ENCODE data around the gene CAMSAP1. TPM values are rescaled to one million over a fixed set of nuclear protein-coding genes. Genes with fewer than 3 reads are reported as not detected.

CAMSAP1 gene
- total and polyA plus RNA-seq, 4 donors: 5.0 to 29.8 (median 15.1) TPM

DNA sequence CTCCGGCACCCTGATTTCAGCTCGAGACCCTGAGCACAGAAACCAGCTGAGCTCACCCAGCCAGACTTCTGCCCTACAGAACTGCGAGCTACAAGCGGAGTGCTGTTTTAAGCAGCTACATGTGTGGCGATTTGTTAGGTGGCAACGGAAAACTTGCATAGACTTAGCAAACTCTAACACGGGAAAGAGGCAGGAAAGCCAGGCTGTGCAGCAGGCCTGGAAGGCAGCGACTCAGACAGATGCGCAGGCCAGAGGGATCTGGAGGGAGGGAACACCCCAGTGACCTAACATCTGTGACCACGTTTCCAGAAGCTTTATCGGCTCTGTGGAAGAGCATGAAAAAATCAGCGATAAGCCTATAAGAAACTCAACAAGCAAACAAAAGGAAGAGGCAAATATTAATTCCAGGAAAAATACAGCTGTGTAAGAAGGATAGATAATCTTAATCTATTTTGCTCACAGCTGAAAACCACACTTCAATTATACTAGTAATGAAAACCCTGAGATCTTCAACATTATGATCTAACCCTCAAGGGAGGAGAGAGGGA, 42.9 kb upstream of the CAMSAP1 start:
- DNase-seq: no peak
- H3K36me3 ChIP-seq (ENCODE audit: control insufficient read depth in 4 of 4, insufficient read depth in 4 of 4, low read length in 4 of 4): peaks cover 16 to 58% (median 25%) of the 10 kb centered on the region in 4 donors
- H3K9me3 ChIP-seq (ENCODE audit: control insufficient read depth in 4 of 4, insufficient read depth in 3 of 4, low read length in 3 of 4): no peaks in the 10 kb centered on the region
- WGBS, 2 donors: 94% methylated on average over 12 of the region's 12 CpGs
- TF ChIP-seq, protein P1, sequence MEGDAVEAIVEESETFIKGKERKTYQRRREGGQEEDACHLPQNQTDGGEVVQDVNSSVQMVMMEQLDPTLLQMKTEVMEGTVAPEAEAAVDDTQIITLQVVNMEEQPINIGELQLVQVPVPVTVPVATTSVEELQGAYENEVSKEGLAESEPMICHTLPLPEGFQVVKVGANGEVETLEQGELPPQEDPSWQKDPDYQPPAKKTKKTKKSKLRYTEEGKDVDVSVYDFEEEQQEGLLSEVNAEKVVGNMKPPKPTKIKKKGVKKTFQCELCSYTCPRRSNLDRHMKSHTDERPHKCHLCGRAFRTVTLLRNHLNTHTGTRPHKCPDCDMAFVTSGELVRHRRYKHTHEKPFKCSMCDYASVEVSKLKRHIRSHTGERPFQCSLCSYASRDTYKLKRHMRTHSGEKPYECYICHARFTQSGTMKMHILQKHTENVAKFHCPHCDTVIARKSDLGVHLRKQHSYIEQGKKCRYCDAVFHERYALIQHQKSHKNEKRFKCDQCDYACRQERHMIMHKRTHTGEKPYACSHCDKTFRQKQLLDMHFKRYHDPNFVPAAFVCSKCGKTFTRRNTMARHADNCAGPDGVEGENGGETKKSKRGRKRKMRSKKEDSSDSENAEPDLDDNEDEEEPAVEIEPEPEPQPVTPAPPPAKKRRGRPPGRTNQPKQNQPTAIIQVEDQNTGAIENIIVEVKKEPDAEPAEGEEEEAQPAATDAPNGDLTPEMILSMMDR (IDR thresholded peaks at IDR 0.05; ENCODE audit: control extremely low read depth, extremely low read depth): no peak
- no peak for ATAC-seq (ENCODE audit: insufficient read depth, low FRiP score)
- H3K4me3 ChIP-seq: no peak overlapping the region
- no peak overlapping the region for H3K27ac ChIP-seq (ENCODE audit: low read depth in 1 of 2, low read length in 1 of 2)
- no peaks in the 10 kb centered on the region for H3K4me1 ChIP-seq (ENCODE audit: control insufficient read depth in 5 of 5, insufficient read depth in 5 of 5, low read length in 5 of 5)
- no peaks in the 10 kb centered on the region for H3K27me3 ChIP-seq (ENCODE audit: control insufficient read depth in 3 of 3, insufficient read depth in 3 of 3, low read length in 2 of 3)
- H3K9ac ChIP-seq (ENCODE audit: insufficient read depth in 1 of 2, low read length in 2 of 2): no peak overlapping the region

DNA sequence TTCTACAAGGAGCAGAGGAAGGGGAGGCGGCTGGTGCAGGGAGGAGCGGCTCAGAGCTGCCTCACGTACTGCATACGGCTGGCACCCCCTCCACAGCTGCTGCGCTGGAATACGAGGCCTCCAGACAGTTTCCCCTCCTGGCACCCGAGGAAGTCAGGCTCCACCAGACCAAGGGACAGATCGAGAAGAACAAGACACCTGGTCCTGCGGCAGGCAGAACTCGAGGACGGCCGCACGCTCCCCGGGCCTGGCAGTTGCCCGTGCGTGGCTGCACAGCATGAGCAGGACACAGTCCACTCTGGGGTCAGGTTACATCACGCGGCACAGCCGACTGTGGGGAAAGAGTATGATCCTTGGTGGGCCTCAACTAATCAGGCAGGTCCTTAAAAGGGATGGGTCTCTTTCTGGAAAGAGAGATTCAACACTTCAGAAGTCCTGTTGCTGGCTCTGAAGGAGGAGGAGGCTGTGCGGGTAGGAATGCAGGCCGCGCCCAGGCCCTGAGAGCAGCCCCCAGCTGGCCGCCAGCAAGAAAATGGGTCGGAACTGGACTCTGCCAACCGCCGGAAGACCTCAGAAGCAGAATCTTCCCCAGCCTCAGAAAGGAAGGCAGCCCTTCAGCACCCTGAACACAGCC, 42.3 kb upstream of the CAMSAP1 start:
- H3K9ac ChIP-seq (ENCODE audit: insufficient read depth in 1 of 2, low read length in 2 of 2): no peak overlapping the region
- no peak overlapping the region for H3K4me3 ChIP-seq
- no peak overlapping the region for H3K27ac ChIP-seq (ENCODE audit: low read depth in 1 of 2, low read length in 1 of 2)
- no peaks in the 10 kb centered on the region for H3K9me3 ChIP-seq (ENCODE audit: control insufficient read depth in 4 of 4, insufficient read depth in 3 of 4, low read length in 3 of 4)
- no peaks in the 10 kb centered on the region for H3K27me3 ChIP-seq (ENCODE audit: control insufficient read depth in 3 of 3, insufficient read depth in 3 of 3, low read length in 2 of 3)
- no peak for DNase-seq
- peaks cover 20 to 61% (median 26%) of the 10 kb centered on the region in 4 donors for H3K36me3 ChIP-seq (ENCODE audit: control insufficient read depth in 4 of 4, insufficient read depth in 4 of 4, low read length in 4 of 4)
- no peak for ATAC-seq (ENCODE audit: insufficient read depth, low FRiP score)
- WGBS, 2 donors: 91 to 93% methylated on average over 26 of the region's 26 CpGs
- H3K4me1 ChIP-seq (ENCODE audit: control insufficient read depth in 5 of 5, insufficient read depth in 5 of 5, low read length in 5 of 5): no peaks in the 10 kb centered on the region
- TF ChIP-seq, protein P1 (IDR thresholded peaks at IDR 0.05; ENCODE audit: control extremely low read depth, extremely low read depth): no peak

DNA sequence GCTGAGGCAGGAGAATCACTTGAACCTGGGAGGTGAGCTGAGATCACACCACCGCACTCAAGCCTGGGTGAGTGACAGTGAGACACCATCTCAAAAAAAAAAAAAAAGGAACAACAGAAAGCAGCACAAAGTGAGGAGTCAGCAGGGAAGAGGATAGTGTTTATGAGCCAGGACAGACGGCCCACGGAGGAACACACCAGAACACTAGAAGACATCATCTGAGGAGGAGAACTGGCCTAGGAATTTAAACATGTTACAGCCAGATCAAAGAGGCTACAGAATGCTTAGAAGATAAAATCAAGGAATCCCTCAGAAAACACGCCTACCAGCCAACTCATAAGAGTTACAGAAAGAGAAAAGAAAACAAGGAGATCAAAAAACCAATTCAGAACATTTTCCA, 41.6 kb upstream of the CAMSAP1 start:
- Histone ChIP-seq H3K4me3 (no peak overlapping the region), H3K9ac (ENCODE audit: insufficient read depth in 1 of 2, low read length in 2 of 2) (no peak overlapping the region), H3K9me3 (ENCODE audit: control insufficient read depth in 4 of 4, insufficient read depth in 3 of 4, low read length in 3 of 4) (no peaks in the 10 kb centered on the region), H3K4me1 (ENCODE audit: control insufficient read depth in 5 of 5, insufficient read depth in 5 of 5, low read length in 5 of 5) (no peaks in the 10 kb centered on the region), H3K27me3 (ENCODE audit: control insufficient read depth in 3 of 3, insufficient read depth in 3 of 3, low read length in 2 of 3) (no peaks in the 10 kb centered on the region), H3K36me3 (ENCODE audit: control insufficient read depth in 4 of 4, insufficient read depth in 4 of 4, low read length in 4 of 4) (peaks cover 18 to 62% (median 27%) of the 10 kb centered on the region in 4 donors), H3K27ac (ENCODE audit: low read depth in 1 of 2, low read length in 1 of 2) (no peak overlapping the region)
- no peak for ATAC-seq (ENCODE audit: insufficient read depth, low FRiP score)
- TF ChIP-seq, protein P1 (IDR thresholded peaks at IDR 0.05; ENCODE audit: control extremely low read depth, extremely low read depth): no peak
- 81 to 88% methylated on average over 4 of the region's 4 CpGs for WGBS, 2 donors
- DNase-seq: no peak

All from lung (tissue), 12 donors.